K562 (cell line): ENCODE measurements around the gene ATP5MG. TPM values are rescaled to one million over a fixed set of nuclear protein-coding genes. Genes with fewer than 3 reads are reported as not detected.

ENCODE experiments used
- ATAC-seq: fragments of 200-7000 bp; cut with Tn5 transposase; 3 replicates; pipeline ENCODE4 v1.9.1; 2020; ENCODE audit warnings: moderate library complexity
- BruUV-seq: library from RNA; stranded (reverse); fragments of 400-500 nt; replicated peaks from 2 replicates; lab custom pipeline; 2021; lab: Mats Ljungman, UMichigan
- CTCF ChIA-PET: fragments of 300-600 bp; formaldehyde crosslinking; extraction: SDS; loops from one replicate; lab custom pipeline; 2021; ENCODE audit warnings: low intra/inter-chr PET ratio; lab: Yijun Ruan, JAX
- POLR2A ChIA-PET: fragments of 300-600, 350-650 bp; sonication (Branson Sonifier 250); formaldehyde crosslinking; extraction: SDS; loops from one replicate; lab custom pipeline; 2021; ENCODE audit warnings: antibody characterized with exemption, inconsistent platforms; lab: Yijun Ruan, JAX
- DNase-seq, 4 experiments: peaks; one replicate each; pipeline versions ENCODE4 v3.0.0 to v3.0.0-alpha.2; 2011 to 2018; ENCODE audit warnings: low spot score in 3 of 4, mixed read lengths in 3 of 4; ENCODE audit errors: extremely low read depth in 1 of 4
- FAIRE-seq: peaks from 2 replicates; lab custom pipeline; 2011; peaks lifted over from hg19 to GRCh38; lab: Jason Lieb, UNC
- H2AFZ ChIP-seq: 2 replicates; pipeline ENCODE4 v1.6.0; 2011; ENCODE audit warnings: low read depth, low read length, control low read depth, inconsistent platforms
- H3K27ac ChIP-seq: fragments of 200-600 bp; 3 replicates; pipeline ENCODE4 v1.8.0; 2011; ENCODE audit warnings: low read depth, mild to moderate bottlenecking, control low read depth, inconsistent platforms, low read length, moderate library complexity, mixed read lengths; ENCODE audit errors: extremely low read depth
- H3K27me3 ChIP-seq, 2 experiments: fragments of 300-600 bp in 1 of 2; 2 replicates in 1 of 2; 3 replicates in 1 of 2; pipeline versions ENCODE4 v1.6.0 to v1.8.0; 2011; ENCODE audit warnings: inconsistent platforms in 2 of 2, low read length in 2 of 2, mild to moderate bottlenecking in 1 of 2, mixed read lengths in 1 of 2, moderate library complexity in 1 of 2; ENCODE audit not compliant: control insufficient read depth in 2 of 2, insufficient read depth in 2 of 2
- H3K36me3 ChIP-seq: fragments of 300-600 bp; 3 replicates; pipeline ENCODE4 v1.8.0; 2011; ENCODE audit warnings: mild to moderate bottlenecking, low read length, inconsistent platforms; ENCODE audit not compliant: control insufficient read depth, insufficient read depth
- H3K4me1 ChIP-seq, 2 experiments: fragments of 200-600 bp in 1 of 2; replicated peaks in 1 of 2; 2 replicates in 1 of 2; 3 replicates in 1 of 2; pipeline versions ENCODE4 v1.5.1 to v1.8.0; 2011; ENCODE audit warnings: inconsistent platforms in 2 of 2, low read length in 2 of 2, mild to moderate bottlenecking in 1 of 2, mixed read lengths in 1 of 2, moderate library complexity in 1 of 2; ENCODE audit not compliant: control insufficient read depth in 2 of 2, insufficient read depth in 2 of 2
- H3K4me2 ChIP-seq: 2 replicates; pipeline ENCODE4 v1.6.1; 2011; ENCODE audit warnings: low read length, control low read depth, inconsistent platforms, mixed read lengths; ENCODE audit not compliant: insufficient read depth
- H3K4me3 ChIP-seq: fragments of 200-600 bp; sonication (generic), shearing (Covaris generic); 2 replicates; pipeline ENCODE4 v1.5.1; 2016; ENCODE audit warnings: control low read depth, inconsistent platforms
- H3K79me2 ChIP-seq: fragments of 200-600 bp; 3 replicates; pipeline ENCODE4 v1.8.0; 2011; ENCODE audit warnings: low read length, inconsistent platforms; ENCODE audit not compliant: control insufficient read depth, insufficient read depth
- H3K9ac ChIP-seq, 2 experiments: 2 replicates each; pipeline versions ENCODE4 v1.6.0 to v1.6.1; 2011; ENCODE audit warnings: low read depth in 2 of 2, low read length in 2 of 2, control low read depth in 1 of 2, inconsistent platforms in 1 of 2, mild to moderate bottlenecking in 1 of 2, mixed read lengths in 1 of 2; ENCODE audit not compliant: insufficient read depth in 1 of 2
- H3K9me1 ChIP-seq: one replicate; pipeline ENCODE4 v1.6.0; 2011; ENCODE audit warnings: inconsistent platforms, mild to moderate bottlenecking, low read length, moderate library complexity; ENCODE audit not compliant: control insufficient read depth, insufficient read depth
- H3K9me3 ChIP-seq: replicated peaks from 2 replicates; pipeline ENCODE4 v1.5.1; 2011; ENCODE audit warnings: low read depth, low read length, inconsistent platforms; ENCODE audit not compliant: control insufficient read depth, insufficient read depth
- H4K20me1 ChIP-seq: replicated peaks from 2 replicates; pipeline ENCODE4 v1.6.1; 2011; ENCODE audit warnings: low read length, inconsistent platforms, mixed read lengths; ENCODE audit not compliant: control insufficient read depth, insufficient read depth
- CBX3 ChIP-seq, 2 experiments: IDR thresholded peaks; 1 replicate in 1 of 2; 2 replicates in 1 of 2; pipeline ENCODE4 v1.6.1; 2012; ENCODE audit warnings: inconsistent platforms in 2 of 2, low read length in 2 of 2, borderline replicate concordance in 1 of 2, control low read depth in 1 of 2
- CREM ChIP-seq: IDR thresholded peaks from 2 replicates; pipeline ENCODE4 v1.6.1; 2014; ENCODE audit warnings: antibody characterized with exemption, low read depth
- ELF2 ChIP-seq: fragments of 250-450 bp; sonication (Bioruptor Pico); IDR thresholded peaks from 2 replicates; pipeline ENCODE4 v1.5.0; 2021; ENCODE audit warnings: mild to moderate bottlenecking
- GATAD2A ChIP-seq: fragments of 450-650 bp; IDR thresholded peaks from 2 replicates; pipeline ENCODE4 v1.6.1; 2017
- HBP1 ChIP-seq: fragments of 450-650 bp; formaldehyde crosslinking; IDR thresholded peaks from 2 replicates; pipeline ENCODE4 v1.4.0; 2022; ENCODE audit warnings: missing genetic modification characterization
- HDAC1 ChIP-seq, 2 experiments: fragments of 450-650 bp; IDR thresholded peaks; 2 replicates each; pipeline ENCODE4 v1.6.1; 2016 to 2017; ENCODE audit warnings: inconsistent platforms in 1 of 2, mild to moderate bottlenecking in 1 of 2, moderate library complexity in 1 of 2
- KDM1A ChIP-seq, 2 experiments: fragments of 450-650 bp; IDR thresholded peaks; 2 replicates each; pipeline ENCODE4 v1.6.1; 2016; ENCODE audit warnings: mild to moderate bottlenecking in 2 of 2
- KDM4B ChIP-seq, 2 experiments: fragments of 450-650 bp in 1 of 2; sonication (generic) in 1 of 2; IDR thresholded peaks; 2 replicates each; pipeline ENCODE4 v1.6.1; 2016 to 2017; ENCODE audit warnings: borderline replicate concordance in 2 of 2, antibody characterized with exemption in 1 of 2, low read depth in 1 of 2, mild to moderate bottlenecking in 1 of 2
- NCOA2 ChIP-seq, 2 experiments: fragments of 450-650 bp; IDR thresholded peaks; 2 replicates each; pipeline ENCODE4 v1.6.1; 2018; ENCODE audit warnings: mild to moderate bottlenecking in 2 of 2, moderate library complexity in 1 of 2; ENCODE audit not compliant: partially characterized antibody in 2 of 2
- PRPF4 ChIP-seq: fragments of 200-400 bp; formaldehyde crosslinking; IDR thresholded peaks from one replicate; pipeline ENCODE4 v1.6.1; 2017; ENCODE audit warnings: low read length, low read depth, mild to moderate bottlenecking; ENCODE audit not compliant: insufficient read depth, poor library complexity, severe bottlenecking
- RBM17 ChIP-seq: fragments of 200-400 bp; formaldehyde crosslinking; IDR thresholded peaks from 2 replicates; pipeline ENCODE4 v1.6.1; 2017; ENCODE audit warnings: low read depth, mild to moderate bottlenecking, low read length, borderline replicate concordance
- SFPQ ChIP-seq: fragments of 200-400 bp; formaldehyde crosslinking; IDR thresholded peaks from 2 replicates; pipeline ENCODE4 v1.6.1; 2017; ENCODE audit warnings: mild to moderate bottlenecking, low read depth, low read length, moderate library complexity
- SRSF7 ChIP-seq: fragments of 200-400 bp; formaldehyde crosslinking; optimal IDR thresholded peaks from 2 replicates; pipeline ENCODE3; 2017; ENCODE audit warnings: mild to moderate bottlenecking, low read depth, low read length
- ZBTB2 ChIP-seq: fragments of 450-650 bp; IDR thresholded peaks from 2 replicates; pipeline ENCODE4 v1.6.1; 2016; ENCODE audit warnings: antibody characterized with exemption
- ZNF398 ChIP-seq: fragments of 250-450 bp; sonication (Bioruptor Pico); IDR thresholded peaks from 2 replicates; pipeline ENCODE4 v1.8.0; 2021; ENCODE audit warnings: moderate library complexity, mild to moderate bottlenecking, inconsistent platforms
- in situ Hi-C: fragments of 300-500 bp; cut with MboI; formaldehyde crosslinking; loops from 4 replicates; pipeline ENCODE4 v1.15.0; 2018; ENCODE audit warnings: inconsistent platforms, mixed read lengths
- intact Hi-C: fragments of 100-400 bp; cut with micrococcal nuclease; formaldehyde crosslinking; loops from 2 replicates; pipeline ENCODE4 v1.14.2; 2022
- polyA plus RNA-seq, 8 experiments: library from polyadenylated mRNA; depleted of rRNA in 4 of 8; stranded (reverse) in 5 of 8; unstranded in 3 of 8; fragments of >200 nt; fragmentation: Nextera tagmentation in 2 of 8; fragmentation: Illumina TruSeq in 1 of 8; extraction: Ambion mirVana in 2 of 8; extraction: Trizol in 1 of 8; gene quantifications; 2 replicates each; pipeline versions ENCODE4 v1.2.1 to v1.2.3, GENCODE V29; 2011 to 2014; ENCODE audit warnings: inconsistent platforms in 1 of 8, missing spikeins in 1 of 8
- total RNA-seq, 7 experiments: library from RNA; depleted of rRNA in 6 of 7; stranded (reverse); fragments of >200 nt in 6 of 7; fragmentation: Illumina TruSeq in 2 of 7; extraction: Trizol in 2 of 7; gene quantifications; 2 replicates each; pipeline versions ENCODE4 v1.2.1 to v1.2.3, GENCODE V29; 2011 to 2021; ENCODE audit warnings: low replicate concordance in 1 of 7

The ATP5MG gene
- total and polyA plus RNA-seq, 9 of the 15 experiments (the other 6 are each of a cell fraction or from before 2014, with no cell fraction given) = 301 to 2,138 (median 434) TPM

- ChIA-PET POLR2A (interaction anchor here (0.6 to 1.3 kb wide), 6 partner anchors 10 to 28 kb away, joined by 3 to 4 read pairs (median 3); partner anchors contain the start of gene ATP5MG), CTCF (no interaction called here)
- H3K4me3 ChIP-seq = no peak overlapping the region
- H3K79me2 ChIP-seq = no peaks in the 10 kb centered on the region
- peak overlapping the region; percentile 62; the same call in 1 of the 3 replicates for H3K27ac ChIP-seq
- no peaks in the 10 kb centered on the region for H3K36me3 ChIP-seq
- BruUV-seq = no TSS peak
- ATAC-seq (peak; percentile 92), FAIRE-seq (peak; percentile 97), DNase-seq (peak; percentile 38 to 94 (median 68))
- no peak overlapping the region for H3K9ac ChIP-seq
- intact Hi-C loops (loop anchor here (1.0 kb wide), 1 partner anchor 21 kb away; the partner anchor contains the start of gene KMT2A), in situ Hi-C loops (no loop called here)
- H4K20me1 ChIP-seq = no peaks in the 10 kb centered on the region
- no peak overlapping the region for H2AFZ ChIP-seq
- H3K9me3 ChIP-seq = no peaks in the 10 kb centered on the region
- peak overlapping the region; percentile 48 for H3K4me2 ChIP-seq
- no peaks in the 10 kb centered on the region for H3K27me3 ChIP-seq
- H3K4me1 ChIP-seq = peaks cover 4 to 20% of the 10 kb centered on the region in 2 experiments; a peak in 3 of 5 replicates
- no peaks in the 10 kb centered on the region for H3K9me1 ChIP-seq
- peak in 1 of 2 experiments; percentile 81; a peak in 1 of 3 replicates for TF ChIP-seq CBX3 (IDR thresholded peaks at IDR 0.05; ENCODE audit: borderline replicate concordance in 1 of 2, low read length in 2 of 2)
- no peak for TF ChIP-seq HBP1
- no peak for TF ChIP-seq RBM17
- TF ChIP-seq KDM1A (IDR thresholded peaks at IDR 0.05) = peak; percentile 92 to 94
- peak; percentile 68; the same call in 1 of the 2 replicates for TF ChIP-seq ZBTB2
- TF ChIP-seq CREM = peak; percentile 80
- no peak for TF ChIP-seq SFPQ
- TF ChIP-seq HDAC1 (IDR thresholded peaks at IDR 0.05) = peak; percentile 66 to 95; a peak in 3 of 4 replicates
- no peak for TF ChIP-seq PRPF4
- peak in 1 of 2 experiments; percentile 14 for TF ChIP-seq NCOA2 (IDR thresholded peaks at IDR 0.05; ENCODE audit: partially characterized antibody in 2 of 2)
- TF ChIP-seq ELF2 (CRISPR knock-in tag) = peak; percentile 79; the same call in 1 of the 2 replicates
- TF ChIP-seq GATAD2A = peak; percentile 79
- no peak for TF ChIP-seq ZNF398
- no peak for TF ChIP-seq KDM4B (IDR thresholded peaks at IDR 0.05; ENCODE audit: borderline replicate concordance in 2 of 2, low read depth in 1 of 2)
- TF ChIP-seq SRSF7 = no peak
Measured at GRCh38 chr11:118415739-118416068, 14.3 kb downstream of the ATP5MG start.
